Dermis microvascular lymphatic vessel endothelial cell (primary cell): ENCODE results near the gene ATN1. TPM values are rescaled to one million over a fixed set of nuclear protein-coding genes. Genes with fewer than 3 reads are reported as not detected.
"Not testable (repeated sequence)": the region's sequence is repeated elsewhere in the genome, so short reads cannot be mapped to it uniquely, and the experiment has no call there.

ENCODE experiments used
- DNase-seq, 2 donors: peaks; one replicate each; pipeline versions ENCODE4 v3.0.0 to v3.0.0-alpha.2; 2010; ENCODE audit warnings: low read depth in 2 of 2
- total RNA-seq: library from RNA; depleted of rRNA; stranded (reverse); fragments of >200 nt; gene quantifications from 2 replicates; pipeline ENCODE4 v1.2.1, GENCODE V29; 2014

Gene ATN1
- total RNA-seq, 1 donor from 2014 or later = 5.1 TPM

GRCh38 chr12:6903722-6904121 is 24.0 kb upstream of the ATN1 start:
- no peak for DNase-seq

- peak; percentile 84 to 94 for DNase-seq
Observed at GRCh38 chr12:6904280-6905276, 23.2 kb upstream of the ATN1 start, which contains the start of gene LRRC23. Gene LRRC23, plus strand, starts transcription at chr12:6904822. Its CDS starts 812 bp downstream, at chr12:6905634.

GRCh38 chr12:6905414-6906040 is 22.2 kb upstream of the ATN1 start:
- no peak for DNase-seq

- DNase-seq = not testable (repeated sequence)
Observed at GRCh38 chr12:6908141-6908540, 19.6 kb upstream of the ATN1 start.

- no peak for DNase-seq
Observed at GRCh38 chr12:6909421-6910145, 18.2 kb upstream of the ATN1 start.

GRCh38 chr12:6912164-6912935 is 15.4 kb upstream of the ATN1 start:
- DNase-seq = no peak

- DNase-seq = peak in 1 of 2 donors; percentile 61
Observed at GRCh38 chr12:6914246-6914946, 13.4 kb upstream of the ATN1 start, which contains the start of gene ENO2. Gene ENO2, plus strand, starts transcription at chr12:6914580. Its CDS starts 1,253 bp downstream, at chr12:6915833.

GRCh38 chr12:6914947-6915788 is 12.6 kb upstream of the ATN1 start:
- DNase-seq = no peak

GRCh38 chr12:6915789-6916285 is 11.9 kb upstream of the ATN1 start:
- no peak for DNase-seq

GRCh38 chr12:6916426-6917200 is 11.1 kb upstream of the ATN1 start:
- DNase-seq = no peak

- no peak for DNase-seq
Observed at GRCh38 chr12:6917491-6918231, 10.1 kb upstream of the ATN1 start.

GRCh38 chr12:6919588-6919987 is 8.2 kb upstream of the ATN1 start:
- no peak for DNase-seq

GRCh38 chr12:6921539-6921938 is 6.2 kb upstream of the ATN1 start:
- no peak for DNase-seq

GRCh38 chr12:6921996-6922946 is 5.5 kb upstream of the ATN1 start:
- no peak for DNase-seq

- no peak for DNase-seq
Observed at GRCh38 chr12:6923003-6923732, 4.6 kb upstream of the ATN1 start.

GRCh38 chr12:6923851-6924250 is 3.9 kb upstream of the ATN1 start:
- DNase-seq = no peak
